Right lobe of liver (tissue), 6 donors: Measurements from ENCODE around the gene GADL1. TPM values are rescaled to one million over a fixed set of nuclear protein-coding genes. Genes with fewer than 3 reads are reported as not detected.

Source experiments
- ATAC-seq, 4 donors: fragments of 200-7000 bp; cut with Tn5 transposase; one replicate each; pipeline ENCODE4 v1.9.1; 2020; ENCODE audit warnings: mild to moderate bottlenecking in 4 of 4, moderate library complexity in 4 of 4
- DNase-seq, 3 donors: peaks; one replicate each; pipeline ENCODE4 v3.0.0-alpha.2; 2020
- H3K27ac ChIP-seq, 3 donors: fragments of 200-600 bp; one replicate each; pipeline ENCODE4 v1.8.0; 2022
- H3K27me3 ChIP-seq, 2 donors: fragments of 200-600 bp; one replicate each; pipeline ENCODE4 v1.8.0; 2022
- H3K36me3 ChIP-seq, 4 donors: fragments of 200-600 bp; sonication (generic) in 1 of 4; one replicate each; pipeline versions ENCODE4 v1.5.1 to v1.8.0; 2017 to 2022; ENCODE audit warnings: control low read depth in 1 of 4
- H3K4me1 ChIP-seq, 4 donors: fragments of 200-600 bp; sonication (generic) in 1 of 4; one replicate each; pipeline versions ENCODE4 v1.5.1 to v1.8.0; 2017 to 2022; ENCODE audit warnings: control low read depth in 1 of 4
- H3K4me3 ChIP-seq, 3 donors: fragments of 200-600 bp; one replicate each; pipeline ENCODE4 v1.8.0; 2022
- H3K9me3 ChIP-seq, 4 donors: fragments of 200-600 bp; sonication (generic) in 1 of 4; one replicate each; pipeline versions ENCODE4 v1.5.1 to v1.8.0; 2017 to 2022; ENCODE audit warnings: control low read depth in 1 of 4
- CTCF ChIP-seq, 4 donors: fragments of 200-600 bp in 3 of 4; fragments of 450-650 bp in 1 of 4; IDR thresholded peaks; one replicate each; pipeline versions ENCODE4 v1.5.1 to v1.8.0; 2016 to 2022; ENCODE audit warnings: antibody characterized with exemption in 4 of 4, mild to moderate bottlenecking in 2 of 4
- POLR2A ChIP-seq: fragments of 450-650 bp; IDR thresholded peaks from one replicate; pipeline ENCODE4 v1.6.1; 2017; ENCODE audit warnings: antibody characterized with exemption, mild to moderate bottlenecking
- WGBS: methylation state at CpG from one replicate; pipeline ENCODE4 v1.1.6; 2018; ENCODE audit warnings: low coverage, low lambda C conversion rate; ENCODE audit not compliant: insufficient coverage; ENCODE audit errors: missing lambda C conversion rate; 5-methylcytosine and 5-hydroxymethylcytosine counted together
- intact Hi-C, 2 donors: fragments of 100-400 bp; cut with DNase I; formaldehyde crosslinking; loops; one replicate each; pipeline versions ENCODE4 v1.11.2 to v1.14.1; 2022
- total RNA-seq, 6 experiments: library from RNA; depleted of rRNA in 2 of 6; stranded (reverse); fragments of >200 nt in 2 of 6; fragmentation: NEBNext Ultra II Directional in 3 of 6; extraction: Animal tissue kit (Norgen Biotek cat#: 25700) in 3 of 6; gene quantifications; one replicate each; pipeline versions ENCODE4 v1.1.0 to v1.2.4, GENCODE V29; 2016 to 2023
- donor health status: DM: no; HTN: yes; CAD: no.
- donor health status: DM: no; HTN: no; CAD: no.
- donor health status: DM: no; HTN: no; CAD: no.
- donor health status: DM: no; HTN: yes; CAD: no.
- donor health status: DM: no; HTN: yes; CAD: no.

GADL1 gene
- total RNA-seq, 6 experiments from 2014 or later = not detected

- ATAC-seq (no peak), DNase-seq (no peak)
- Histone ChIP-seq H3K4me3 (no peak overlapping the region), H3K36me3 (peaks cover 6 to 45% (median 25%) of the 10 kb centered on the region in 4 donors), H3K27me3 (no peaks in the 10 kb centered on the region), H3K27ac (no peak overlapping the region), H3K4me1 (peaks cover 0 to 5% (median 0%) of the 10 kb centered on the region in 4 donors), H3K9me3 (no peaks in the 10 kb centered on the region)
- intact Hi-C loops = no loop called here
- 52% methylated on average over 4 of the region's 4 CpGs for WGBS
- TF ChIP-seq POLR2A (no peak), CTCF (IDR thresholded peaks at IDR 0.05) (no peak)
Observed at GRCh38 chr3:30676424-30677346, 217.8 kb downstream of the GADL1 start.
